OCI-LY3 (cell line): ENCODE results near the gene BEST1.

Experiments
- EZH2phosphoT487 ChIP-seq: fragments of 200-600 bp; shearing (Covaris generic); IDR thresholded peaks from 2 replicates; pipeline ENCODE4 v1.6.1; 2018; ENCODE audit warnings: antibody characterized with exemption, mixed run types, low read depth
- TF ChIP-seq, protein P1 (sequence below): fragments of 200-600, 300-600 bp; sonication (generic); IDR thresholded peaks from 2 replicates; pipeline ENCODE4 v1.5.1; 2014; ENCODE audit warnings: antibody characterized with exemption, low read length, low read depth

DNA sequence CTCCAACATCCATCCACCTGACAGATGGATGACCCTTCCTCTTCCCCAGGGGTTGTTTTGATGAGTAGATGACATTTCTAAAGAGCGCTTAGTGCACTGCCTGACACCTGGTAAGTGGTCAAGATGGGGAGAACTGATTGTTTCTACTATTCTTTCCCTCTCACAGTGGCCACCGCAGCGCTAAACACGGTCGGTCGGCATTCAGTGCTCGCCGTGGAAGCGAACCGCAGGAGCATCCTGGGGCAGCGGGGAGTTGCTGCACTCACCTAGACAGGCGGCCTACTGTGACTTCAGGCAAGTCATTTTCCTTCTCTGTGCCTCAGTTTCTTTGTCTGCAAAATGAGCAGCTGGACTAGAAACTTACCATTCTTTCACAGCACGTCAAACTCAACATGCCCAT lies 5.0 kb upstream of the BEST1 start:
- TF ChIP-seq, protein P1, sequence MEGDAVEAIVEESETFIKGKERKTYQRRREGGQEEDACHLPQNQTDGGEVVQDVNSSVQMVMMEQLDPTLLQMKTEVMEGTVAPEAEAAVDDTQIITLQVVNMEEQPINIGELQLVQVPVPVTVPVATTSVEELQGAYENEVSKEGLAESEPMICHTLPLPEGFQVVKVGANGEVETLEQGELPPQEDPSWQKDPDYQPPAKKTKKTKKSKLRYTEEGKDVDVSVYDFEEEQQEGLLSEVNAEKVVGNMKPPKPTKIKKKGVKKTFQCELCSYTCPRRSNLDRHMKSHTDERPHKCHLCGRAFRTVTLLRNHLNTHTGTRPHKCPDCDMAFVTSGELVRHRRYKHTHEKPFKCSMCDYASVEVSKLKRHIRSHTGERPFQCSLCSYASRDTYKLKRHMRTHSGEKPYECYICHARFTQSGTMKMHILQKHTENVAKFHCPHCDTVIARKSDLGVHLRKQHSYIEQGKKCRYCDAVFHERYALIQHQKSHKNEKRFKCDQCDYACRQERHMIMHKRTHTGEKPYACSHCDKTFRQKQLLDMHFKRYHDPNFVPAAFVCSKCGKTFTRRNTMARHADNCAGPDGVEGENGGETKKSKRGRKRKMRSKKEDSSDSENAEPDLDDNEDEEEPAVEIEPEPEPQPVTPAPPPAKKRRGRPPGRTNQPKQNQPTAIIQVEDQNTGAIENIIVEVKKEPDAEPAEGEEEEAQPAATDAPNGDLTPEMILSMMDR, result no peak
- no peak for TF ChIP-seq EZH2phosphoT487
